ENCODE measurements around the gene SENP7.
"Not testable (repeated sequence)": the region's sequence is repeated elsewhere in the genome, so short reads cannot be mapped to it uniquely, and the experiment has no call there.

Gene SENP7

GRCh38 chr3:101325393-101326134, 187.4 kb downstream of the SENP7 start:
- no peak for DNase-seq (ENCODE audit: low spot score)

DNA sequence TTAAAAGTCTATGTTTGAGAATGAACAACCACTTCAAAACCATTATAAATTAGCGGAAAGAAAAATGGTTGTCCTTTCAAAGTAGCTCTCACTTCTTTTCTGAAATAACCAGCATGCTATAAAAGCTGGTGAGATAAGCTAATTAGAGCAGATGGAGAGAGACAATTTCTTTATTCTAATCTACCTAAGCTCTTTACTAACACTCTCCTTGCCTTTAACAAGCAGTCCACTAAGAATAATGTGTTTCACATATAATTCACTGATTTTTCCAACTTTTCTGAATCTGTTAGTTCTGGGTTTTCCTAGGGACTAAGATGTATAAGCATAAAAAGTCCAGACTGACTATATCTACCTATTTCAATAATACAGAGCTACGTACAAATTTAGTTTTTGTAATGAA, 192.5 kb downstream of the SENP7 start, which contains the start of gene IMPG2:
IMPG2 (minus strand) TSS at position 101 of the 400 bp plus-strand sequence. CDS start 203 bp downstream, outside the sequence.
- DNase-seq (ENCODE audit: low spot score) = no peak

DNA sequence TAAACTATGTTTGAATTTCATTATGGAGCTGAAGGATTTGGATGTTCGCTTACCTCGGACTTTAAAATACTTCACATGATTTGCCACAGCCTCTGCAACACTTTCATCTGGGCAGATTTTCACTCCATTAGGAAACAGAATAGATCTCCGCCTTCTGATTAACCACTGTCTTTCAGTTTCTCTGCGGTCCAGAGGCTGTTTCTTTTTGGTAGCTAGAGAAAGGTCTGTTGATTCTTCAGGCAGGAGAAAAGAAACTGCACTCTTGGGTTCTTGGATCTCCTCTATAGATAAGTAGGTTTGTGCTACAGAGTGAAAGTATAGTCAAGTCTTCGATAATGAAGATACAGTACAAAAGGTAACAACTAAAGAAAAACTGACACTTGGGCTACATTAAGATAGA, 193.5 kb downstream of the SENP7 start:
- DNase-seq (ENCODE audit: low spot score) = no peak

GRCh38 chr3:101312545-101312944, 200.5 kb downstream of the SENP7 start:
- DNase-seq (ENCODE audit: low spot score) = no peak

- DNase-seq (ENCODE audit: low spot score) = no peak
Observed at GRCh38 chr3:101311676-101312075, 201.3 kb downstream of the SENP7 start.

- DNase-seq (ENCODE audit: low spot score) = no peak
Observed at GRCh38 chr3:101310978-101311375, 202.0 kb downstream of the SENP7 start.

DNA sequence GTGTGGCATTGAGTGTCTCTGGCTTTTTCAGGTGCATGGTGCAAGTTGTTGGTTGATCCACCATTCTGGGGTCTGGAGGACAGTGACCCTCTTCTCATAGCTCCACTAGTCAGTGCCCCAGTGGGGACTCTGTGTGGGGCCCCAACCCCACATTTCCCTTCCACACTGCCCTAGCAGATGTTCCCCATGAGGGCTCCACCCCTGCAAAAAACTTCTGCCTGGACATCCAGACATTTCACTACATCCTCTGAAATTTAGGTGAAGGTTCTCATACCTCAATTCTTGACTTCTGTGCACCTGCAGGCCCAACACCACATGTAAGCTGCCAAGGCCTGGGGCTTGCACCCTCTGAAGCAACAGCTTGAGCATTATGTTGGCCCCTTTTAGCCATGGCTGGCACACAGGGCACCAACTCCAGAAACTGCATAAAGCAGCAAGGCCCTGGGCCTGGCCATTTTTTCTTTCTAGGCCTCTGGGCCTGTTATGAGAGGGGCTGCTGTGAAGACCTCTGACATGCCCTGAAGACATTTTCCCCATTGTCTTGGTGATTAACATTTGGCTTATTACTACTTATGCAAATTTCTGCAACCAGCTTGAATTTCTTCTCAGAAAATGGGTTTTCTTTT, 204.8 kb downstream of the SENP7 start:
- DNase-seq (ENCODE audit: low spot score) = not testable (repeated sequence)

- no peak for DNase-seq (ENCODE audit: low spot score)
Observed at GRCh38 chr3:101303836-101304235, 209.2 kb downstream of the SENP7 start.

DNA sequence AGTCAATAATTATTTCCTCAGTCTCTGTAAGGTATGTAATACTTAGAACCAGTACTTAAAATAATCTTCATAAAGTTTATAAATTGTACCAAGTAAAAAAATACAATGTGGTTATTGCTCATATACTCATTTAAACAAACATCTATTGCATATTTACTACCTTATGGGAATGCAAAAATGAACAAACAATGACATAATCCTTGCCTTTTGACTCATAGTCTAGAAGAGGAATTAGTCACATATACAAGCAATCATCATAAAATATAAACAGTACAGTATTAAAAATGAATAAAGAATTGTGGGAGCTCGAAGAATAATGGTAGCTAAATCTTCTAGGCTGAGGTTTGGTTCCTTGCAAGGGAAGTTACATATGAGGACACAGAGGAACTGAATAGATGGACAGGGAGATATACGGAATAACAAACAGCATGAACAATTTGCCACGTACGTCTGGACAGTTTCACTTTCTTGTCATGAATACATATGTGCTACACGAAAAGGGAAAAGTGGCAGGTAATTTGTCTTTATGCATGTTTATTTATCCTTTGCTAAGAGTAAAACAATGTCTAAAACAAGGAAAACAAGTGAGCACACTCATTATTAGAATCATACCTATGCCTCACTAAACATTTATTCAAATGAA, 209.8 kb downstream of the SENP7 start:
- DNase-seq (ENCODE audit: low spot score) = no peak

- DNase-seq (ENCODE audit: low spot score) = no peak
Observed at GRCh38 chr3:101300073-101300472, 212.9 kb downstream of the SENP7 start.

- DNase-seq (ENCODE audit: low spot score) = no peak
Observed at GRCh38 chr3:101292027-101292426, 221.0 kb downstream of the SENP7 start.

DNA sequence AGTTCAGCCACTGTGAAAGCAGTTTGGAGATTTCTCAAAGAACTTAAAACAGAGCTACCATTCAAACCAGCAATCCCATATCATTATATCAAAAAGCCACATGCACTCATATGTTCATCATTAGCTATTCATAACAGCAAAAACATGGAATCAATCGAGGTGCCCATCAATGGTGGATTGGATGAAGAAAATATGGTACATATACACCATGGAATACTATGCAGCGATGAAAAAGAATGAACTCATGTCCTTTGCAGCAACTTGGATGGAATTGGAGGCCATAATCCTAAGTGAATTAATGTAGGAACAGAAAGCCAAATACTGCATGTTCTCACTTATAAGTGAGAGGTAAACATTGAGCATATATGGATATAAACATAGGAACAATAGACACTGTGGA, 224.7 kb downstream of the SENP7 start:
- no peak for DNase-seq (ENCODE audit: low spot score)

DNA sequence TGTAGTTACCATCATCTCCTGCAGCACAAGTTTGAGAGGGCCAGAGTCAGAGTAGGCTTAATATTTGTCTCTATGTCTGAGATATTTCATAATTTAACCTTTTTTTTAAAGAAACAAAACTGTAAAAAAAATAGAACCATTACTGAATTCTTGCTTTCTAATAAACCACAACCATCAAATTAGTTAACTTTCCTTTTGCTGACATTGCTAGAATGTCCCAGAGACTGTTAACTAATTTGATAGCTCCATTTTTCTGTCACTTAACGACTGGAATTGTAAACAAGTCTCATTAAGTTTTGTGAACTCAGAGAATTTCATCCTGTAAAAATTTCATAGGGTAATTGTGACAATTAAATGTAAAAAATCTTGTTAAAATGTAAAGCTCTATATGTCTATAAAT, 228.3 kb downstream of the SENP7 start:
- DNase-seq (ENCODE audit: low spot score) = no peak

DNA sequence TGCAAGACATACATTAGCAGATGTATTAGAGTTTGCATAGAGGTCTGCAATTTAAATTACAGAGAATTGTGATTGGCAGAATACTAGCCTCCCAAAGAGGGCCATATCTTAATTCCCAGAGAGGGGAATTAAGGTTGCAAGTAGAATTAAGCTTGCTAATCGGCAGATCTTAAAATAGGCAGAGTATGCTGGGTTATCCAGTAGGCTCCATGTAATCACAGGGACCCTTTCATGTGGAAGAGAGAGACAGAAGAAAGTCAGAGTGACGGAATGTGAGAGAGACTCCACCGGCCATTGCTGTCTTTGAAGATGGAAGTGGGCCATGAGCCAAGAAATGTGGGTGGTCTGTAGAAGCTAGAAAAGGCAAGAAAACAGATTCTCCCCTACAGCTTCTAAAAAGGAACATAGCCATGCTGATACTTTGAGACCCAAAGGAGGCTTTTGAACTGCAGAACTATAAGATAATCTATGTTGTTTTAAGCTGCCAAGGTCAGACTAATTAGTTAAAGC, 231.4 kb downstream of the SENP7 start:
- DNase-seq (ENCODE audit: low spot score) = no peak

DNA sequence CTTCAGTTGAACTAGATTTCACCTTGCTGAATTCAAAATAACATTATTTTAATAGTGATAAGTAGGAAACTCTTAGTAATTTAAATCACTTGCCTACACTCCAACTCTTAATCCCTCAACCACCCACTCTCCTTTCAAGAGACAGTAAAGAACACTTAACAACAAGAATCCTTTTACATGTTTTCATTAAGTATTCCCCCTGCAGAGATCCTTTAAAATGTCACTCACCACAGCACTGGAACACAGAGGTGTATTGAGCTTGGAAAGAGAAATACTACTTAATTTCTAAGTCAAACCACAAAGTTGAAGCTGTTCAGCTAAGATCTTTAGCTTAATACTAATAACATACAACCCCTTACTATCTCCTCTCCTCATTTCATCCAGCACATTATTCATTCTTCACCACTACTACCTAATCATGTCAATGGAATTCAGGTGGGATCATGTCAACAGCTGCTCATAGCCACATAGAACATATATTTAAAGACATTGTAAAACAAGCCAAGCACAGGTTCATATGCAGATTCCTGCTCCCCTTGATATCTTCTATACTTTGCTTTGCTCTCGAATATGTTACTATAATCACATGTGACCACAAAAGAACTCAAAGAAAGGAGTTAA, 233.1 kb downstream of the SENP7 start:
- DNase-seq (ENCODE audit: low spot score) = no peak

DNA sequence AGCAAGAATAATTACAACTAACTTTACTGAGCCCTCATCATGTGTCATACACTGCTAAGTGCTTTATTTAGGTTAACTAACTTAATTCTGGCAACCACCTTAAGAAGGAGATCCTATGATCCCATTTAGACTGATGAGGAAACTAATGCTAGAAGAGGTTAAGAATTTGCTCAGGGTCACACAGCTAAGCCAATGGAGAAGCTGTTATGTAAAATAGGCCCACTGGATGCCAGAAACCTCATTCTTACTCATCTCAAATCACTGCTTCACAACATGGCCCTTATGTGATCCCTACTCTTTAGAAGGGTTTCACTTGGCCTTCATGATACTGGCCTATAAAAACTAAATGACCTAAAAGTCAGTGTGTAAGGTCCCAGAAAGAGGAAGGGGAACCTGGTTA, 233.8 kb downstream of the SENP7 start:
- DNase-seq (ENCODE audit: low spot score) = no peak

DNA sequence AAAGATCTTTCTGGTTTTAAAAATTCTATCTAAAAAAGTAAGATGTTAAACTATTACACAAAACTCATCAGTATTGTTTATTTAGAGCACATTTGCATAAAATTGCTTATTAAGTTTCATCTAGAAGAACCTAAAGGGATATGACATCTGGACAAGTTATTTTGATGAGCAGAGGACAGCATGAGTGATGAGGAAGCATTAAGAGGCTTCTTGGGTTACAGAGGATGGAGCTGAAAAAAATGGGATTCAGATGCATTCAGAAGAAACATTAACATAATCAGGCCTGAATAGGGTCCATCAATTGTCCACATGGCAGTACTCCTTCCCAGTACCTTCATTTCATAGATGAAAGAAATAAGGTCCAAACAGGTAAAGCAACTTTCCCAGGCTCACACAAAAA, 234.3 kb downstream of the SENP7 start:
- DNase-seq (ENCODE audit: low spot score) = no peak

All from germinal center (tissue), 1 donor.